HepG2 (cell line): ENCODE measurements around the gene YWHAE. TPM values are rescaled to one million over a fixed set of nuclear protein-coding genes. Genes with fewer than 3 reads are reported as not detected.
A peak's percentile ranks its signal among the peaks of the same experiment; 100 is the strongest.

Source experiments
- ATAC-seq: fragments of 200-7000 bp; cut with Tn5 transposase; 3 replicates; pipeline ENCODE4 v1.9.1; 2020; ENCODE audit warnings: mild to moderate bottlenecking, moderate library complexity
- BruUV-seq: library from RNA; stranded (reverse); fragments of 400-500 nt; replicated peaks from 2 replicates; lab custom pipeline; 2021; lab: Mats Ljungman, UMichigan
- CTCF ChIA-PET: fragments of 300-600 bp; formaldehyde crosslinking; extraction: SDS; loops from one replicate; lab custom pipeline; 2021; ENCODE audit warnings: low total read pairs, inconsistent platforms, low intra/inter-chr PET ratio; lab: Yijun Ruan, JAX
- POLR2A ChIA-PET: fragments of 350-600 bp; sonication (Branson Sonifier 250); formaldehyde crosslinking; loops from one replicate; lab custom pipeline; 2020; ENCODE audit warnings: antibody characterized with exemption, inconsistent platforms; lab: Yijun Ruan, JAX
- DNase-seq: peaks from one replicate; pipeline ENCODE4 v3.0.0-alpha.2; 2015; ENCODE audit warnings: low spot score
- FAIRE-seq: peaks from 3 replicates; lab custom pipeline; 2011; peaks lifted over from hg19 to GRCh38; lab: Jason Lieb, UNC
- H2AFZ ChIP-seq: one replicate; pipeline ENCODE4 v1.6.1; 2011; ENCODE audit warnings: low read length, inconsistent platforms
- H3K27ac ChIP-seq: fragments of 300-600 bp; 3 replicates; pipeline ENCODE4 v1.8.0; 2011; ENCODE audit warnings: mixed run types, mild to moderate bottlenecking, mixed read lengths, low read length, inconsistent platforms; ENCODE audit not compliant: insufficient read depth; ENCODE audit errors: extremely low read length
- H3K27me3 ChIP-seq, 2 experiments: fragments of 200-600 bp in 1 of 2; 2 replicates in 1 of 2; 3 replicates in 1 of 2; pipeline versions ENCODE4 v1.6.0 to v1.8.0; 2011; ENCODE audit warnings: low read length in 2 of 2, mild to moderate bottlenecking in 2 of 2, moderate library complexity in 2 of 2, inconsistent platforms in 1 of 2; ENCODE audit not compliant: insufficient read depth in 2 of 2, control insufficient read depth in 1 of 2
- H3K36me3 ChIP-seq, 2 experiments: fragments of 200-600 bp in 1 of 2; replicated peaks in 1 of 2; 2 replicates in 1 of 2; 3 replicates in 1 of 2; pipeline versions ENCODE4 v1.5.1 to v1.8.0; 2011; ENCODE audit warnings: low read length in 2 of 2, inconsistent platforms in 1 of 2; ENCODE audit not compliant: insufficient read depth in 2 of 2, control insufficient read depth in 1 of 2
- H3K4me1 ChIP-seq: 2 replicates; pipeline ENCODE4 v1.5.1; 2012; ENCODE audit warnings: low read length, inconsistent platforms; ENCODE audit not compliant: insufficient read depth
- H3K4me2 ChIP-seq: 2 replicates; pipeline ENCODE4 v1.6.0; 2011; ENCODE audit warnings: low read depth, low read length, inconsistent platforms
- H3K4me3 ChIP-seq, 3 experiments: fragments of 200-600 bp in 1 of 3; sonication (generic), shearing (Covaris generic) in 1 of 3; replicated peaks in 1 of 3; 2 replicates each; pipeline ENCODE4 v1.5.1; 2011 to 2016; ENCODE audit warnings: low read length in 3 of 3, inconsistent platforms in 2 of 3, low read depth in 2 of 3, mild to moderate bottlenecking in 2 of 3, control low read depth in 1 of 3, mixed read lengths in 1 of 3; ENCODE audit not compliant: insufficient read depth in 1 of 3
- H3K79me2 ChIP-seq: one replicate; pipeline ENCODE4 v1.6.1; 2011; ENCODE audit warnings: low read length, inconsistent platforms; ENCODE audit not compliant: insufficient read depth
- H3K9ac ChIP-seq: 2 replicates; pipeline ENCODE4 v1.6.0; 2011; ENCODE audit warnings: mild to moderate bottlenecking, low read depth, low read length, inconsistent platforms; ENCODE audit not compliant: insufficient read depth
- H3K9me3 ChIP-seq: 2 replicates; pipeline ENCODE4 v1.5.1; 2012; ENCODE audit warnings: mild to moderate bottlenecking, low read length
- H4K20me1 ChIP-seq: 2 replicates; pipeline ENCODE4 v1.6.0; 2011; ENCODE audit warnings: inconsistent platforms, mild to moderate bottlenecking, low read length, moderate library complexity; ENCODE audit not compliant: insufficient read depth
- AFF4 ChIP-seq: sonication (generic); formaldehyde crosslinking; IDR thresholded peaks from 2 replicates; pipeline ENCODE4 v1.4.0; 2020; ENCODE audit warnings: missing genetic modification reagents
- PPARG ChIP-seq: conservative IDR thresholded peaks from 2 replicates; pipeline ENCODE4 v1.6.1; 2016; ENCODE audit warnings: missing biosample characterization, missing genetic modification reagents
- TBP ChIP-seq: sonication (generic); formaldehyde crosslinking; IDR thresholded peaks from 2 replicates; pipeline ENCODE4 v1.5.0; 2020; ENCODE audit warnings: missing genetic modification reagents
- ZNF513 ChIP-seq: sonication (generic); formaldehyde crosslinking; conservative IDR thresholded peaks from 2 replicates; pipeline ENCODE4 v1.5.0; 2020; ENCODE audit warnings: missing genetic modification reagents
- ZNF589 ChIP-seq: sonication (generic); formaldehyde crosslinking; conservative IDR thresholded peaks from 2 replicates; pipeline ENCODE4 v1.8.0; 2022; ENCODE audit warnings: mild to moderate bottlenecking, moderate library complexity, missing genetic modification reagents
- ZNF678 ChIP-seq: sonication (generic); formaldehyde crosslinking; IDR thresholded peaks from 2 replicates; pipeline ENCODE4 v1.4.0; 2020; ENCODE audit warnings: mild to moderate bottlenecking, missing genetic modification reagents
- ZNF83 ChIP-seq: sonication (generic); formaldehyde crosslinking; IDR thresholded peaks from 2 replicates; pipeline ENCODE4 v1.4.0; 2020; ENCODE audit warnings: missing genetic modification reagents, mild to moderate bottlenecking, borderline replicate concordance
- ZSCAN21 ChIP-seq: sonication (generic); formaldehyde crosslinking; IDR thresholded peaks from 2 replicates; pipeline ENCODE4 v1.8.0; 2022; ENCODE audit warnings: mild to moderate bottlenecking, missing genetic modification reagents, moderate library complexity, borderline replicate concordance
- WGBS: methylation state at CpG from one replicate; pipeline ENCODE4 v1.1.6; 2017; ENCODE audit warnings: low lambda C conversion rate; 5-methylcytosine and 5-hydroxymethylcytosine counted together
- in situ Hi-C: cut with HindIII; loops from 2 replicates; pipeline ENCODE4 v1.10.0; 2017; ENCODE audit warnings: low pct_unique_long_range_greater_than_20kb; ENCODE audit not compliant: extremely low pct_ligation_motif_present
- intact Hi-C: fragments of 100-400 bp; cut with micrococcal nuclease; formaldehyde crosslinking; loops from one replicate; pipeline ENCODE4 v1.10.0; 2022; ENCODE audit not compliant: unreplicated experiment
- polyA plus RNA-seq, 8 experiments: library from polyadenylated mRNA; depleted of rRNA in 3 of 8; stranded (reverse) in 7 of 8; unstranded in 1 of 8; fragments of >200 nt; fragmentation: Illumina TruSeq in 4 of 8; extraction: Trizol in 4 of 8; gene quantifications; 2 replicates each; pipeline versions ENCODE4 v1.2.1 to v1.2.3, GENCODE V29; 2011 to 2016; ENCODE audit warnings: low read depth in 4 of 8, missing spikeins in 1 of 8, mixed read lengths in 1 of 8; ENCODE audit not compliant: insufficient read depth in 1 of 8
- total RNA-seq, 5 experiments: library from RNA; depleted of rRNA; stranded (reverse); fragments of >200 nt; fragmentation: Illumina TruSeq; extraction: Trizol; gene quantifications; 2 replicates each; pipeline ENCODE4 v1.2.3, GENCODE V29; 2016; ENCODE audit warnings: low read depth in 1 of 5

The YWHAE gene
- total and polyA plus RNA-seq, 2 of the 13 experiments (the other 11 are each of a cell fraction or from before 2014, with no cell fraction given), result 256 to 335 TPM

GRCh38 chr17:1328437-1328836, 71.6 kb downstream of the YWHAE start:
- FAIRE-seq (no peak), DNase-seq (no peak), ATAC-seq (no peak)
- Histone ChIP-seq H3K4me3 (no peak overlapping the region), H4K20me1 (no peaks in the 10 kb centered on the region), H3K27ac (no peak overlapping the region), H3K4me1 (no peaks in the 10 kb centered on the region), H3K4me2 (no peak overlapping the region), H2AFZ (no peak overlapping the region), H3K79me2 (no peaks in the 10 kb centered on the region), H3K27me3 (peaks cover 0 to 30% of the 10 kb centered on the region in 2 experiments; a peak in 1 of 5 replicates), H3K9ac (no peak overlapping the region), H3K36me3 (no peaks in the 10 kb centered on the region), H3K9me3 (no peaks in the 10 kb centered on the region)
- ChIA-PET POLR2A (no interaction called here), CTCF (no interaction called here)
- no peak for TF ChIP-seq ZNF589 (CRISPR knock-in tag)
- no peak for TF ChIP-seq AFF4 (CRISPR knock-in tag)
- no peak for TF ChIP-seq ZNF513 (CRISPR knock-in tag)
- TF ChIP-seq PPARG (CRISPR knock-in tag), result no peak
- no peak for TF ChIP-seq ZNF678
- no peak for TF ChIP-seq ZNF83 (CRISPR knock-in tag)
- no peak for TF ChIP-seq TBP (CRISPR knock-in tag)
- TF ChIP-seq ZSCAN21 (CRISPR knock-in tag), result peak; percentile 95
- intact Hi-C loops, result no loop called here
- WGBS, result no CpG with 5 or more reads among the region's 7 CpGs
- in situ Hi-C loops, result no loop called here
- BruUV-seq, result no TSS peak
